Measurements from ENCODE around the gene PTGER3. TPM values are rescaled to one million over a fixed set of nuclear protein-coding genes. Genes with fewer than 3 reads are reported as not detected.
"Not testable (repeated sequence)": the region's sequence is repeated elsewhere in the genome, so short reads cannot be mapped to it uniquely, and the experiment has no call there.

Gene PTGER3
- total and polyA plus RNA-seq, 7 experiments from 2014 or later: 0.07 to 4.3 (median 3.1) TPM; not detected in 3

- DNase-seq (no peak), ATAC-seq (peak; percentile 48)
- Histone ChIP-seq H3K4me3 (ENCODE audit: low read length) (no peak overlapping the region), H3K4me1 (ENCODE audit: control insufficient read depth in 2 of 2, insufficient read depth in 2 of 2, low read length in 2 of 2) (no peaks in the 10 kb centered on the region), H3K9me3 (ENCODE audit: control insufficient read depth in 2 of 3, low read length in 3 of 3) (no peaks in the 10 kb centered on the region), H3K27ac (ENCODE audit: low read depth, low read length) (no peak overlapping the region), H3K27me3 (ENCODE audit: control insufficient read depth in 2 of 2, insufficient read depth in 2 of 2, low read length in 2 of 2) (no peaks in the 10 kb centered on the region), H3K36me3 (ENCODE audit: control insufficient read depth in 2 of 3, insufficient read depth in 3 of 3, low read length in 3 of 3) (no peaks in the 10 kb centered on the region)
- Mint-ChIP-seq H3K27me3 (peaks cover 0 to 14% (median 14%) of the 10 kb centered on the region in 5 donors), H3K4me1 (peaks cover 0 to 3% (median 0%) of the 10 kb centered on the region in 7 donors), H3K4me3 (no peak overlapping the region), H3K9me3 (peaks cover 0 to 3% (median 0%) of the 10 kb centered on the region in 11 donors), H3K36me3 (no peaks in the 10 kb centered on the region), H3K27ac (no peak overlapping the region)
- intact Hi-C loops (cut with micrococcal nuclease): no loop called here
- ChIA-PET POLR2A (no interaction called here), CTCF (no interaction called here)
Observed at GRCh38 chr1:70947835-70948234, 99.8 kb downstream of the PTGER3 start.

GRCh38 chr1:70945676-70946075 is 101.9 kb downstream of the PTGER3 start:
- peaks cover 0 to 7% (median 0%) of the 10 kb centered on the region in 11 donors for H3K9me3 Mint-ChIP-seq
- H3K27me3 Mint-ChIP-seq: peaks cover 0 to 15% (median 14%) of the 10 kb centered on the region in 5 donors
- Histone ChIP-seq H3K36me3 (ENCODE audit: control insufficient read depth in 2 of 3, insufficient read depth in 3 of 3, low read length in 3 of 3) (no peaks in the 10 kb centered on the region), H3K27ac (ENCODE audit: low read depth, low read length) (no peak overlapping the region), H3K4me3 (ENCODE audit: low read length) (no peak overlapping the region), H3K27me3 (ENCODE audit: control insufficient read depth in 2 of 2, insufficient read depth in 2 of 2, low read length in 2 of 2) (no peaks in the 10 kb centered on the region), H3K4me1 (ENCODE audit: control insufficient read depth in 2 of 2, insufficient read depth in 2 of 2, low read length in 2 of 2) (no peaks in the 10 kb centered on the region), H3K9me3 (ENCODE audit: control insufficient read depth in 2 of 3, low read length in 3 of 3) (no peaks in the 10 kb centered on the region)
- no peak overlapping the region for H3K4me3 Mint-ChIP-seq
- H3K27ac Mint-ChIP-seq: peak overlapping the region in 1 of 9 donors; percentile 7
- peaks cover 0 to 3% (median 0%) of the 10 kb centered on the region in 7 donors for H3K4me1 Mint-ChIP-seq
- POLR2A ChIA-PET: no interaction called here
- DNase-seq (no peak), ATAC-seq (no peak)
- CTCF ChIA-PET: no interaction called here
- intact Hi-C loops (cut with micrococcal nuclease): no loop called here
- no peaks in the 10 kb centered on the region for H3K36me3 Mint-ChIP-seq

GRCh38 chr1:70945251-70945650 is 102.4 kb downstream of the PTGER3 start:
- ChIA-PET CTCF (no interaction called here), POLR2A (no interaction called here)
- H3K36me3 ChIP-seq (ENCODE audit: control insufficient read depth in 2 of 3, insufficient read depth in 3 of 3, low read length in 3 of 3): no peaks in the 10 kb centered on the region
- H3K27ac Mint-ChIP-seq: no peak overlapping the region
- H3K4me3 Mint-ChIP-seq: no peak overlapping the region
- H3K4me1 Mint-ChIP-seq: peaks cover 0 to 3% (median 0%) of the 10 kb centered on the region in 7 donors
- H3K4me1 ChIP-seq (ENCODE audit: control insufficient read depth in 2 of 2, insufficient read depth in 2 of 2, low read length in 2 of 2): no peaks in the 10 kb centered on the region
- DNase-seq: no peak
- intact Hi-C loops (cut with micrococcal nuclease): no loop called here
- H3K4me3 ChIP-seq (ENCODE audit: low read length): no peak overlapping the region
- no peak overlapping the region for H3K27ac ChIP-seq (ENCODE audit: low read depth, low read length)
- H3K27me3 ChIP-seq (ENCODE audit: control insufficient read depth in 2 of 2, insufficient read depth in 2 of 2, low read length in 2 of 2): no peaks in the 10 kb centered on the region
- no peaks in the 10 kb centered on the region for H3K36me3 Mint-ChIP-seq
- H3K9me3 Mint-ChIP-seq: peaks cover 0 to 7% (median 0%) of the 10 kb centered on the region in 11 donors
- no peaks in the 10 kb centered on the region for H3K9me3 ChIP-seq (ENCODE audit: control insufficient read depth in 2 of 3, low read length in 3 of 3)
- peaks cover 0 to 14% (median 14%) of the 10 kb centered on the region in 5 donors for H3K27me3 Mint-ChIP-seq
- no peak for ATAC-seq

- H3K27me3 Mint-ChIP-seq: peaks cover 0 to 8% (median 0%) of the 10 kb centered on the region in 5 donors
- Histone ChIP-seq H3K36me3 (ENCODE audit: control insufficient read depth in 2 of 3, insufficient read depth in 3 of 3, low read length in 3 of 3) (no peaks in the 10 kb centered on the region), H3K27me3 (ENCODE audit: control insufficient read depth in 2 of 2, insufficient read depth in 2 of 2, low read length in 2 of 2) (no peaks in the 10 kb centered on the region), H3K9me3 (ENCODE audit: control insufficient read depth in 2 of 3, low read length in 3 of 3) (no peaks in the 10 kb centered on the region), H3K4me3 (ENCODE audit: low read length) (no peak overlapping the region), H3K4me1 (ENCODE audit: control insufficient read depth in 2 of 2, insufficient read depth in 2 of 2, low read length in 2 of 2) (no peaks in the 10 kb centered on the region), H3K27ac (ENCODE audit: low read depth, low read length) (no peak overlapping the region)
- no peak overlapping the region for H3K27ac Mint-ChIP-seq
- ATAC-seq: no peak
- DNase-seq: no peak
- ChIA-PET CTCF (no interaction called here), POLR2A (no interaction called here)
- H3K36me3 Mint-ChIP-seq: no peaks in the 10 kb centered on the region
- peaks cover 0 to 7% (median 2%) of the 10 kb centered on the region in 11 donors for H3K9me3 Mint-ChIP-seq
- intact Hi-C loops (cut with micrococcal nuclease): no loop called here
- no peak overlapping the region for H3K4me3 Mint-ChIP-seq
- no peaks in the 10 kb centered on the region for H3K4me1 Mint-ChIP-seq
Observed at GRCh38 chr1:70941563-70941962, 106.1 kb downstream of the PTGER3 start.

GRCh38 chr1:70940398-70940797 is 107.2 kb downstream of the PTGER3 start:
- ATAC-seq; H3K27me3 ChIP-seq (ENCODE audit: control insufficient read depth in 2 of 2, insufficient read depth in 2 of 2, low read length in 2 of 2); H3K9me3 Mint-ChIP-seq; intact Hi-C loops (cut with micrococcal nuclease); H3K4me1 Mint-ChIP-seq; H3K4me1 ChIP-seq (ENCODE audit: control insufficient read depth in 2 of 2, insufficient read depth in 2 of 2, low read length in 2 of 2); H3K27ac ChIP-seq (ENCODE audit: low read depth, low read length); H3K27me3 Mint-ChIP-seq; H3K36me3 ChIP-seq (ENCODE audit: control insufficient read depth in 2 of 3, insufficient read depth in 3 of 3, low read length in 3 of 3); H3K36me3 Mint-ChIP-seq; POLR2A ChIA-PET; H3K27ac Mint-ChIP-seq; DNase-seq; H3K9me3 ChIP-seq (ENCODE audit: control insufficient read depth in 2 of 3, low read length in 3 of 3); H3K4me3 ChIP-seq (ENCODE audit: low read length); H3K4me3 Mint-ChIP-seq; CTCF ChIA-PET: not testable (repeated sequence)

GRCh38 chr1:70934194-70934961 is 113.2 kb downstream of the PTGER3 start:
- Mint-ChIP-seq H3K4me3 (no peak overlapping the region), H3K27me3 (peaks cover 0 to 22% (median 4%) of the 10 kb centered on the region in 5 donors), H3K4me1 (peaks cover 0 to 5% (median 0%) of the 10 kb centered on the region in 7 donors), H3K27ac (no peak overlapping the region), H3K36me3 (peaks cover 0 to 2% (median 0%) of the 10 kb centered on the region in 5 donors), H3K9me3 (peaks cover 0 to 12% (median 2%) of the 10 kb centered on the region in 11 donors)
- DNase-seq (no peak), ATAC-seq (peak; percentile 26)
- no peak overlapping the region for H3K4me3 ChIP-seq (ENCODE audit: low read length)
- POLR2A ChIA-PET: no interaction called here
- no peaks in the 10 kb centered on the region for H3K36me3 ChIP-seq (ENCODE audit: control insufficient read depth in 2 of 3, insufficient read depth in 3 of 3, low read length in 3 of 3)
- intact Hi-C loops (cut with micrococcal nuclease): no loop called here
- no peaks in the 10 kb centered on the region for H3K9me3 ChIP-seq (ENCODE audit: control insufficient read depth in 2 of 3, low read length in 3 of 3)
- H3K27ac ChIP-seq (ENCODE audit: low read depth, low read length): no peak overlapping the region
- H3K27me3 ChIP-seq (ENCODE audit: control insufficient read depth in 2 of 2, insufficient read depth in 2 of 2, low read length in 2 of 2): no peaks in the 10 kb centered on the region
- CTCF ChIA-PET: no interaction called here
- no peaks in the 10 kb centered on the region for H3K4me1 ChIP-seq (ENCODE audit: control insufficient read depth in 2 of 2, insufficient read depth in 2 of 2, low read length in 2 of 2)

GRCh38 chr1:70930062-70930461 is 117.6 kb downstream of the PTGER3 start:
- Histone ChIP-seq H3K27ac (ENCODE audit: low read depth, low read length) (no peak overlapping the region), H3K9me3 (ENCODE audit: control insufficient read depth in 2 of 3, low read length in 3 of 3) (no peaks in the 10 kb centered on the region), H3K4me1 (ENCODE audit: control insufficient read depth in 2 of 2, insufficient read depth in 2 of 2, low read length in 2 of 2) (no peaks in the 10 kb centered on the region), H3K4me3 (ENCODE audit: low read length) (no peak overlapping the region), H3K27me3 (ENCODE audit: control insufficient read depth in 2 of 2, insufficient read depth in 2 of 2, low read length in 2 of 2) (no peaks in the 10 kb centered on the region), H3K36me3 (ENCODE audit: control insufficient read depth in 2 of 3, insufficient read depth in 3 of 3, low read length in 3 of 3) (no peaks in the 10 kb centered on the region)
- Mint-ChIP-seq H3K9me3 (peaks cover 0 to 12% (median 0%) of the 10 kb centered on the region in 11 donors), H3K4me1 (peaks cover 0 to 5% (median 0%) of the 10 kb centered on the region in 7 donors), H3K4me3 (peak overlapping the region in 1 of 10 donors; percentile 12), H3K27ac (no peak overlapping the region), H3K36me3 (peaks cover 0 to 2% (median 0%) of the 10 kb centered on the region in 5 donors), H3K27me3 (peaks cover 0 to 28% (median 8%) of the 10 kb centered on the region in 5 donors)
- ChIA-PET POLR2A (no interaction called here), CTCF (no interaction called here)
- ATAC-seq (no peak), DNase-seq (no peak)
- intact Hi-C loops (cut with micrococcal nuclease): no loop called here

Measured in naive thymus-derived CD4-positive, alpha-beta T cell (primary cell).